NCI-H2171 treated with DMSO at 0.1 percent for 48 hours (cell line): ENCODE data around the gene VIPAS39.
"Not testable (repeated sequence)": the region's sequence is repeated elsewhere in the genome, so short reads cannot be mapped to it uniquely, and the experiment has no call there.

Source experiments
- DNase-seq: peaks from one replicate; lab custom pipeline; 2025; lab: John Stamatoyannopoulos, UW

Gene VIPAS39

DNA sequence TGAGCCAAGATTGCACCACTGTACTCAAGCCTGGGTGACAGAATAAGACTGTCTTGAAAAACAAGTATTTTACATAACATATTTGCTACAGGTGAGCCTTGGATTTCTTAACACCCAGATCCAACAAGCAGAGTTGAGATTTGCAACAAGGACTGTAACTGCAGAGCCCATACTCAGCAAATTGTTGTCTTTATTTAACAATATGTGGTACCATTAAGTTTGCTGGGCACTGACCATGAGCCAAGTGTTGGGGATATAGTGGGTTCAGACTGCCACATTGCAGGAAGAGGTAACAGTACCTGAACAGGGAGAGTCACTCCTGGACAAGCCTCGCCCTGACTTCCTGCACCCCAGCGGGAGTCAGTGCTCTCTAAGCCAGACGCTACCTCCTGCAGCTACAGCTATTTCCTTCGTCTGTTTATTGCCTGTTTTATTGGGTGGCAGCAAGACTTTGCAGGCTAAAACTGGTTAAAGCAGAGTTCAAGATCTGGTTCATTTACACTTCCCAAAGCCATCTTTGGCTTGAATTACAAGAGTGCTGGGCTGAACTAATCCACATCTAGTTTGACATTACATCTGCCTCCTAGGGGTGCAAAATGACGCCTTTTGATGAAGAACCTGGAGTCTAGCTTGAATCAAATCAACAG is 12.9 kb upstream of the VIPAS39 start:
- peak; percentile 15 for DNase-seq

DNA sequence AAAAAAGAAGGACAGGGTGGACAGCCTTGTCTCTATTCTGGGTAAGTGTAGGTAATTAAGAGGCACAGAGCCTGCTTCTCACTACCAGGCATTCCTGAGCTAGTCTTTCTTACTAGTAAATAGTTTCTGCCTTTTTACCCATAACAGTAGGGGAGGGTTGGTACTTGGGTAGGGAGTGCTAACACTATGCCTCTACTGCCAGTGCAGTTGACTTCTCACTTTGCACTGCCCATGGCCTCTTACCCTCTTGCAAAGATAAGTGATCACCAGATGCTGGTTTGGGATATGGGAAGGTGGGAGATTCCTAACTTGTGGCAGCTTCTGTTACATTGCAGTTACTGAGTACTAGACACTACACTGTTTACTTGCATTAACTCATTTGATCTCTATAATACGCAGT is 12.1 kb upstream of the VIPAS39 start:
- peak; percentile 12 for DNase-seq

- DNase-seq = no peak
Observed at GRCh38 chr14:77469067-77469505, 11.7 kb upstream of the VIPAS39 start.

- no peak for DNase-seq
Observed at GRCh38 chr14:77467801-77468200, 10.4 kb upstream of the VIPAS39 start.

DNA sequence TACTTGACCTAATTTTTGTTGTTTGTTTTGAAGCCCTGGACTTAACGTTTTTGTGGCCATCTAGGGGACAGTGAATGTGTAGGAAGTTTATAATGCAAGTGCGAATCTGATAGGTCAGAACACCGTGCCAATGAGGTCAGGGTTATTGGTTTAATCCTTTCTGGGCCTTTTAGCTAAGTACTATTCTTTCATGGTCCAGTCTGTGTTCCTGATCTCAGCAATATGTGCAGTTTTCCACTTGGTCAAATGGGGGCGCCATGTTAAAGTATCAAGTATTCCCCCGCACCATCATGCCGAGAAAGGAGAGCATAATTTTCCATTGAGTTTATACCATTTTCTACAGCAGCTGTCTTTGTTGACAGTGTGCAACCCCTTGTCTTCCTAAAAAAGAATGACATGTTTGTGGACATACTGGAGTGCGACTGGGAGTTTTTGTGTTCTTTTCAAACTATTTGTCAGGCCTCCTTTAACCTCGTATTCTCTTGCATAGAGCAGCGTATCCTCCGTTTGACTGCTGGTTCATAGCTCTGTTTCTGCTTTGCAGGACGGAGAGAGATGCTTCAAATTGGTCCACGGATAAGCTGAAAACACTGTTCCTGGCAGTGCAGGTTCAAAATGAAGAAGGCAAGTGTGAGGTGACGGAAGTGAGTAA is 1.8 kb upstream of the VIPAS39 start:
- peak; percentile 32 for DNase-seq

DNA sequence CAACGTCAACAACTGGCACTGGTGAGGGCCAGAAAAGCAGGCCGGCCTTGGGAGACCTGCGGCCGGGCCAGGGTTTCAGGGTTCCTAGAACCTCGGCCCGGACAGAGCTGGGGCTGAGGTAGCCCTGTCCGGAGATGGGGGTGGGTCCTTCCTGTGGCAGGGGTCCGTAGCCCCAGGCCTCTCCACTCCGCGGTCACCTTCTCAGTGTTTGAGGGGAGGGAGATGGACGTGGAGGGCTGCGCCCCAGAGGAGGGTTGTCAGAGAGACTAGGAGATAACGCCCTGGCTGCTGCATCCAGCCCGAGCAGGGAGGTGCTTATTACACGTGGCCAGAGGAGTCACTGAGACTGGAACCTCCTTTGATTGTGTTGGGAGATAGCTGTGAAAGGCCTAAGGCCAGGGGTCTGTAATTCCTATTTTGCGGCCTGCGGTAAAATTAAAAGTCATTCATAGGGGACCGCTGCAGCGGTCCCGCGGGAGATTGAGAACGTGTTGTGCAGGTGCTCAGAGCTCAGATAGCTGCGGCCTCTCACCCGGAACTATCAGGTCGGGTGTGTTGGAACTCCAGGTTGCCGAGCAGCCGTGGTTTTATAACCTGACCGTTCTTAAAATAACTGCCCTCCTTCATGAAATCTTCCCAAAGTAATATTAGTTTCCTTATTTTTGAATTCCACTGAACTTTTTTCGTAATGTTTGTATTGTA is 999 bp upstream of the VIPAS39 start:
- peak; percentile 59 for DNase-seq

DNA sequence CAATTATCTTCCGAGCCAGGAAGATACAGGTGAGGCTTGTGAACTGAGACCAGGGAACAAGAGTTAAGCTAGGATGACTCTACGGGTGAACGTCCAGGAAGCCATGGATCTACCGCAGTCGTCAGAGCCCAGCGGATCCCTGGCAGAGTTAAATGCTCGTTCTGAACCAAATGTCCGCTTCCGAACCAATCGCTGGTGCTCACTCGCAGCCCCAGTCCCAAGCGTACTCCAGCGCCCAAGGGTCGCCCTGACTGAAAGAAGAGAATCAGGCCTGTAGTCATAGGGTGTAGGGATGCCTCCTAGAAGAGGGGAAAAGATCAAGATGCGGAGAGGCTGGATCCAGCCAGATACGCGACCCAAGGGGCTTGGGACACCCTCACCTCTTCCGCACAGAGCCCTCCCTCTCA is 283 bp downstream of the VIPAS39 start:
- no peak for DNase-seq

DNA sequence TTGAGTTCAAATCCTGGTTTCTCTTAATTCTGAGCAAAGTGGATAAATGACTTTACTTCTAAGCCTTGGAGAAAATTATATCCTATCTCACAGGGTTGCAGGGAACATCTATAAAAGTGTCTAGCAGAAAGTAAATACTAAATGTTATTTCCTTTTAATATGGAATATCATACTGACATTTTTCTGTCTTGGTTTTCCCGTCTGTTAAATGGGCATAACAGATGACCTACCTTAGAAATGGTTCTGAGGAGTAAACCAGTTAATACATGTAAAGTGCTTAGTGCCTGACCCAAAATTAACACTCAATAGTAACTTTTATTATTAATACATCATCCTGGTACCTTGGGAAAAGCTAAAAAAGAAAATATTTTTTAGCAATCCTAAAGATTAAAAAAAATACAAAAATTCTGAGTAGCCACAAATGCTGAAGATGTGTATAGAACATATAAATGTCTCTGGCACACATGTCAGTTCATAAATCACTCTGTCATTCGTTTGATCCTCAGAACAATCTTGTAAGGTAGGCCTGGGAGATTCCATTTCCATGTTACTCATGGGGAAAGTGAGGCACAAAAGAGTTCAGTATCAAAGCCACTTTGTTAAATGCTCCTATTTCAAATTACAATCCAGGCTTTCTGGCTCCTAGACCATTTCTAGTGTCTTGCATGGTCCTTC is 1.3 kb downstream of the VIPAS39 start:
- DNase-seq = no peak

GRCh38 chr14:77442196-77442595 is 15.2 kb downstream of the VIPAS39 start:
- DNase-seq = no peak

- no peak for DNase-seq
Observed at GRCh38 chr14:77439861-77440260, 17.5 kb downstream of the VIPAS39 start.

- DNase-seq = no peak
Observed at GRCh38 chr14:77438596-77438995, 18.8 kb downstream of the VIPAS39 start.

DNA sequence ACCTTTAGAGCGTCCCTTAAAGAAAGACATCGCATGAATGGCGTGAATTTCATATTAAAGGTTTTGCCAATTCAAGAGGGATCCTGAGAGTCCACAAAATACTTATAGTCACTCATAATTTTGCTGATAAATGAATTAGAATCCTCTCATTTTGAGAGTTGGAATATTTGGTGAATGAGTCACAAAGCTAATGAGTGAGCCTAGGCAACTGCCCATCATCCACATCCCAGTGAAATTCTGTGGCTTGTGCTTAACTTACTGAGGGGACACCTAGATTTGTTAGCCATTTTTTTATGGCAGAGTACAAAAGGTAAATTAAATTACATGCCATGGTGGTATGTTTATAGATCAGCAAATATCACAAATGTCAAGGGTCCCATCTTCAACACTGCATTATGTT is 21.4 kb downstream of the VIPAS39 start:
- no peak for DNase-seq

GRCh38 chr14:77426396-77426795 is 31.0 kb downstream of the VIPAS39 start:
- no peak for DNase-seq

GRCh38 chr14:77424862-77425261 is 32.5 kb downstream of the VIPAS39 start:
- DNase-seq = no peak

- no peak for DNase-seq
Observed at GRCh38 chr14:77423423-77423822, 34.0 kb downstream of the VIPAS39 start, which contains the start of gene NOXRED1. Gene NOXRED1 (minus strand): TSS chr14:77423523. CDS start chr14:77422889, 634 bp downstream.

DNA sequence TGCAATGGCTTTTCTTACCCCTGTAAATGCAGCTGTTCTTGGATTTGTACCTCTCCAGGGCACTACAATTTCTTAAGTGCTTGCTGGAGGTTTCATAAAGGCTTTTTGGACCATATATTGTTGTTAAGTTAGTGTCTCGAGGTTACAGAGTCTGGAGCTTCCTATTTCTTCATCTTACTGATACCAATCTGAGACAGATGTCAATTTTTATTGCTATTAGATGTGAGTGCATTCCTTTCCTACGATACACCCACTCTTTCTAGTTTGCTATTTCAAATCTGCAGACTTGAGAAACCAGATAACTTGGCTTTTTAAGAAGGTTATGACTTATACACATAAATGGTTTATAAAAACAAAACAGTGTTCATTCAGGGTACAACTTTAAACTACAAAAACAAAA is 36.2 kb downstream of the VIPAS39 start:
- no peak for DNase-seq

DNA sequence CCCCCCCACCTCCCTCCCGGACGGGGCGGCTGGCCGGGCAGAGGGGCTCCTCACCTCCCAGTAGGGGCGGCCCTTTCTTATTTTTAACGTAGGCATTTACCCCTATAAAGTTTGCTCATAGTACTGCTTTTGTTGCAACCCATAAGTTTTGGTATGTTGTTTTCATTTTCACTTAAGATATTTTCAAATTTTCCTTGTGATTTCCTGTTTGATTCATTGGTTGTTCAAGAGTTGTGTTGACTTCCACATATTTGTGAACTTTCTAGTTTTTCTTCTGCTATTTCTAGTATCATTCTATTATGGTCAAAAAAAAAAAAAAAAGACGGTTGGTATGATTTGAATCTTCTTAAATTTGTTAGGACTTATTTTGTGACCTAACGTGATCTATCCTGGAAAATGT is 40.6 kb downstream of the VIPAS39 start:
- no peak for DNase-seq

- DNase-seq = not testable (repeated sequence)
Observed at GRCh38 chr14:77416098-77416497, 41.3 kb downstream of the VIPAS39 start.

- DNase-seq = not testable (repeated sequence)
Observed at GRCh38 chr14:77415403-77416030, 41.9 kb downstream of the VIPAS39 start.

DNA sequence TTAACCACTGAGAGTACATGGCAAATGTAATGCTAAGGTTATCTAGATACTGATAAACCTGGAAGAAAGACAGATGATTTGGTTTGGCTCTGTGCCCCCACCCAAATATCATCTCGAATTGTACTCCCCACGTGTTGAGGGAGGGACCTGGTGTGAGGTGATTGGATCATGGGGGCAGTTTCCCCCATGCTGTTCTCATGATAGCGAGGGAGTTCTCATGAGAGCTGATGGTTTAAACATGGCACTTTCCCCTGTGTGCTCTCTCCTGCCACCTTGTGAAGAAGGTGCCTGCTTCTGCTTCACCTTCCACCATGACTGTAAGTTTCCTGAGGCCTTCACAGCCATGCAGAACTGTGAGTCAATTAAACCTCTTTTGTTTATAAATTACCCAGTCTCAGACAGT is 48.3 kb downstream of the VIPAS39 start:
- peak; percentile 14 for DNase-seq

DNA sequence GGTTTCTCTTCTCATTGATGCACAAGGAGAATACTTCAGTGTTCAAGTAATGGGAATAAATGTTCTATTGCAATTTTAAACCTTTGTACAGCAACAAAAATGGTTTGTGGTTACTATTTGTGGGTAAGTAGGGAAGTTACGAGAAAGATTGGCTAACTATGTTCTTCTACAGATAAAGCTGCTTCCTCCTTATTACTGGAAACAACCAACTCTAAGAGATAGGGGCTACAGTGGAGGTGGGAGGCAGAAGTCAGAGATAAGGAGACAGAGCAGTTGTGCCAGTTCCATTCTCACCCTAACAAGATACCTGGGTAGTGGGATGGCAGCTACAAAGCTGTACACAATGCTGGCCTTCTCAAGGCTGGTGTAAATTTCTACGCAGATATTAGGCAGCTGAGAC is 50.2 kb downstream of the VIPAS39 start:
- DNase-seq = no peak

- no peak for DNase-seq
Observed at GRCh38 chr14:77406718-77407117, 50.7 kb downstream of the VIPAS39 start.
